HG03469 (cell line): ENCODE data around the gene IGFBP5.

Experiments used
- ATAC-seq: cut with Tn5 transposase; IDR thresholded peaks from one replicate; pipeline ENCODE4 v1.9.1; 2021; ENCODE audit warnings: mild to moderate bottlenecking, moderate library complexity, moderate number of reproducible peaks; ENCODE audit not compliant: unreplicated experiment

The IGFBP5 gene

GRCh38 chr2:216650626-216651257, 44.6 kb downstream of the IGFBP5 start:
- ATAC-seq = no peak

GRCh38 chr2:216649574-216649973, 45.8 kb downstream of the IGFBP5 start:
- ATAC-seq = no peak

GRCh38 chr2:216648105-216648504, 47.2 kb downstream of the IGFBP5 start:
- ATAC-seq = no peak

GRCh38 chr2:216646116-216646515, 49.2 kb downstream of the IGFBP5 start:
- no peak for ATAC-seq

- no peak for ATAC-seq
Measured at GRCh38 chr2:216645636-216645950, 49.8 kb downstream of the IGFBP5 start.

- ATAC-seq = no peak
Measured at GRCh38 chr2:216644842-216645635, 50.3 kb downstream of the IGFBP5 start.

- ATAC-seq = no peak
Measured at GRCh38 chr2:216643986-216644659, 51.2 kb downstream of the IGFBP5 start.

GRCh38 chr2:216637472-216637871, 57.9 kb downstream of the IGFBP5 start:
- ATAC-seq = no peak

- ATAC-seq = no peak
Measured at GRCh38 chr2:216636551-216637450, 58.5 kb downstream of the IGFBP5 start.

GRCh38 chr2:216635701-216636550, 59.4 kb downstream of the IGFBP5 start:
- no peak for ATAC-seq

- no peak for ATAC-seq
Measured at GRCh38 chr2:216635171-216635570, 60.2 kb downstream of the IGFBP5 start.

GRCh38 chr2:216634370-216635148, 60.8 kb downstream of the IGFBP5 start:
- no peak for ATAC-seq

GRCh38 chr2:216633616-216634369, 61.6 kb downstream of the IGFBP5 start:
- ATAC-seq = no peak

- no peak for ATAC-seq
Measured at GRCh38 chr2:216632952-216633615, 62.3 kb downstream of the IGFBP5 start, which contains the start of gene IGFBP2. TSS of gene IGFBP2 (plus strand) at chr2:216633420. CDS start at chr2:216633524, 104 bp downstream.

GRCh38 chr2:216632346-216632951, 62.9 kb downstream of the IGFBP5 start:
- no peak for ATAC-seq

- no peak for ATAC-seq
Measured at GRCh38 chr2:216629784-216630183, 65.6 kb downstream of the IGFBP5 start.

- ATAC-seq = no peak
Measured at GRCh38 chr2:216626875-216627245, 68.5 kb downstream of the IGFBP5 start.
